ENCODE measurements around the gene SSTR3. TPM values are rescaled to one million over a fixed set of nuclear protein-coding genes. Genes with fewer than 3 reads are reported as not detected.
A peak's percentile ranks its signal among the peaks of the same experiment; 100 is the strongest.

The SSTR3 gene
- total RNA-seq, 2 experiments from 2014 or later: 0.25 to 0.30 TPM

GRCh38 chr22:37162221-37163095 is 49.8 kb downstream of the SSTR3 start:
- H3K4me2 ChIP-seq (ENCODE audit: low read length): no peak overlapping the region
- no TSS peak for BruUV-seq (replicated peaks)
- ChIA-PET POLR2A (interaction anchor here (0.5 kb wide), 1 partner anchor 392 kb away, joined by 3 read pairs; no protein-coding TSS in a partner anchor), CTCF (ENCODE audit: unreplicated experiment) (no interaction called here)
- TF ChIP-seq CTCF (conservative IDR thresholded peaks at IDR 0.05; ENCODE audit: low read length) (no peak), EZH2phosphoT487 (IDR thresholded peaks at IDR 0.05; ENCODE audit: borderline replicate concordance, low read depth, low read length) (no peak)
- no peaks in the 10 kb centered on the region for H4K20me1 ChIP-seq (ENCODE audit: insufficient read depth, low read length)
- H3K9me3 ChIP-seq (ENCODE audit: low read length): peaks cover 15% of the 10 kb centered on the region; the same call in 1 of the 2 replicates
- peaks cover 3% of the 10 kb centered on the region for H3K4me1 ChIP-seq (ENCODE audit: insufficient read depth, low read length, poor library complexity, severe bottlenecking)
- intact Hi-C loops (cut with micrococcal nuclease; ENCODE audit: unreplicated experiment): no loop called here
- no peaks in the 10 kb centered on the region for H3K36me3 ChIP-seq (ENCODE audit: insufficient read depth, low read length)
- no peak overlapping the region for H3K27ac ChIP-seq (ENCODE audit: low read depth, low read length, poor library complexity, severe bottlenecking)
- no peak overlapping the region for H3K4me3 ChIP-seq (ENCODE audit: low read depth, low read length, poor library complexity, severe bottlenecking)
- DNase-seq (ENCODE audit: low spot score): no peak
- H3K9me2 ChIP-seq (ENCODE audit: insufficient read depth, low read length): no peaks in the 10 kb centered on the region
- H2AFZ ChIP-seq (ENCODE audit: low read length): no peak overlapping the region
- H3K79me2 ChIP-seq (ENCODE audit: insufficient read depth, low read depth, low read length): no peaks in the 10 kb centered on the region

- intact Hi-C loops (cut with micrococcal nuclease; ENCODE audit: unreplicated experiment): no loop called here
Observed at GRCh38 chr22:37161443-37161842, 50.8 kb downstream of the SSTR3 start.

More at GRCh38 chr22:37161443-37161842, 50.8 kb downstream of the SSTR3 start:
- no peak overlapping the region for H3K4me3 ChIP-seq (ENCODE audit: low read depth, low read length, poor library complexity, severe bottlenecking)
- ChIA-PET CTCF (ENCODE audit: unreplicated experiment) (no interaction called here), POLR2A (no interaction called here)
- H3K9me3 ChIP-seq (ENCODE audit: low read length): peaks cover 15% of the 10 kb centered on the region; the same call in 1 of the 2 replicates
- no peak overlapping the region for H3K27ac ChIP-seq (ENCODE audit: low read depth, low read length, poor library complexity, severe bottlenecking)
- 0 out of 2 replicates have a peak overlapping the region, but pooled peaks have one; percentile 15 for H2AFZ ChIP-seq (ENCODE audit: low read length)
- no TSS peak for BruUV-seq (replicated peaks)
- H3K36me3 ChIP-seq (ENCODE audit: insufficient read depth, low read length): no peaks in the 10 kb centered on the region
- H3K79me2 ChIP-seq (ENCODE audit: insufficient read depth, low read depth, low read length): no peaks in the 10 kb centered on the region
- H4K20me1 ChIP-seq (ENCODE audit: insufficient read depth, low read length): no peaks in the 10 kb centered on the region
- H3K9me2 ChIP-seq (ENCODE audit: insufficient read depth, low read length): no peaks in the 10 kb centered on the region
- no peak overlapping the region for H3K4me2 ChIP-seq (ENCODE audit: low read length)
- TF ChIP-seq EZH2phosphoT487 (IDR thresholded peaks at IDR 0.05; ENCODE audit: borderline replicate concordance, low read depth, low read length): no peak
- no peak for TF ChIP-seq CTCF (conservative IDR thresholded peaks at IDR 0.05; ENCODE audit: low read length)
- peak; percentile 45 for DNase-seq (ENCODE audit: low spot score)
- H3K4me1 ChIP-seq (ENCODE audit: insufficient read depth, low read length, poor library complexity, severe bottlenecking): peaks cover 3% of the 10 kb centered on the region

Measured in OCI-LY7 (cell line).